Endothelial cell of umbilical vein (primary cell): ENCODE measurements around the gene PDGFA. TPM values are rescaled to one million over a fixed set of nuclear protein-coding genes. Genes with fewer than 3 reads are reported as not detected.

Source experiments
- BruUV-seq: library from RNA; stranded (reverse); fragments of 400-500 nt; replicated peaks from 2 replicates; lab custom pipeline; 2021; lab: Mats Ljungman, UMichigan
- CTCF ChIA-PET: fragments of 300-600, 350-600 bp; sonication (Branson Sonifier 250); formaldehyde crosslinking; loops from one replicate; lab custom pipeline; 2021; ENCODE audit warnings: antibody characterized with exemption, inconsistent platforms; lab: Charles Lee
- POLR2A ChIA-PET: fragments of 300-600, 350-600 bp; sonication (Branson Sonifier 250); formaldehyde crosslinking; loops from one replicate; lab custom pipeline; 2021; ENCODE audit warnings: antibody characterized with exemption, inconsistent platforms; lab: Charles Lee
- DNase-seq: peaks from one replicate; pipeline ENCODE4 v3.0.0-alpha.2; 2011; ENCODE audit warnings: low read depth, low spot score
- FAIRE-seq: peaks from 2 replicates; lab custom pipeline; 2011; peaks lifted over from hg19 to GRCh38; lab: Jason Lieb, UNC
- H2AFZ ChIP-seq: 2 replicates; pipeline ENCODE4 v1.6.0; 2012; ENCODE audit warnings: low read depth, low read length, control low read depth, inconsistent platforms
- H3K27ac ChIP-seq: 2 replicates; pipeline ENCODE4 v1.5.1; 2011; ENCODE audit warnings: low read depth, mild to moderate bottlenecking, control low read depth, low read length, moderate library complexity; ENCODE audit not compliant: insufficient read depth
- H3K27me3 ChIP-seq, 2 experiments: 2 replicates each; pipeline versions ENCODE4 v1.6.0 to v1.6.1; 2011; ENCODE audit warnings: low read length in 2 of 2, mixed read lengths in 1 of 2; ENCODE audit not compliant: control insufficient read depth in 2 of 2, insufficient read depth in 2 of 2
- H3K36me3 ChIP-seq, 2 experiments: 2 replicates in 1 of 2; 3 replicates in 1 of 2; pipeline ENCODE4 v1.5.1; 2011; ENCODE audit warnings: low read length in 2 of 2, mild to moderate bottlenecking in 1 of 2, moderate library complexity in 1 of 2; ENCODE audit not compliant: control insufficient read depth in 2 of 2, insufficient read depth in 2 of 2; ENCODE audit errors: extremely low read depth in 1 of 2
- H3K4me1 ChIP-seq: 3 replicates; pipeline ENCODE4 v1.5.1; 2011; ENCODE audit warnings: mild to moderate bottlenecking, low read length; ENCODE audit not compliant: control insufficient read depth, insufficient read depth; ENCODE audit errors: extremely low read depth
- H3K4me2 ChIP-seq: 2 replicates; pipeline ENCODE4 v1.6.1; 2011; ENCODE audit warnings: low read length, control low read depth, mixed read lengths; ENCODE audit not compliant: insufficient read depth
- H3K4me3 ChIP-seq, 3 experiments: fragments of 200-600 bp in 1 of 3; sonication (generic), shearing (Covaris generic) in 1 of 3; replicated peaks in 1 of 3; 2 replicates each; pipeline ENCODE4 v1.5.1; 2011 to 2016; ENCODE audit warnings: control low read depth in 3 of 3, low read length in 3 of 3, mild to moderate bottlenecking in 2 of 3, inconsistent platforms in 1 of 3, low read depth in 1 of 3, moderate library complexity in 1 of 3; ENCODE audit not compliant: insufficient read depth in 1 of 3
- H3K79me2 ChIP-seq: 2 replicates; pipeline ENCODE4 v1.6.0; 2012; ENCODE audit warnings: low read length, inconsistent platforms; ENCODE audit not compliant: control insufficient read depth, insufficient read depth
- H3K9ac ChIP-seq: replicated peaks from 2 replicates; pipeline ENCODE3; 2011; ENCODE audit warnings: low read length, control low read depth; ENCODE audit not compliant: insufficient read depth; ENCODE audit errors: extremely low read depth
- H3K9me1 ChIP-seq: replicated peaks from 3 replicates; pipeline ENCODE4 v1.6.0; 2011; ENCODE audit warnings: mild to moderate bottlenecking, low read length; ENCODE audit not compliant: control insufficient read depth, insufficient read depth; ENCODE audit errors: extremely low read depth
- H3K9me3 ChIP-seq: replicated peaks from 2 replicates; pipeline ENCODE4 v1.5.1; 2012; ENCODE audit warnings: low read length, inconsistent platforms; ENCODE audit not compliant: control insufficient read depth, insufficient read depth
- H4K20me1 ChIP-seq: replicated peaks from 2 replicates; pipeline ENCODE3; 2011; ENCODE audit warnings: mild to moderate bottlenecking, low read length; ENCODE audit not compliant: control insufficient read depth, insufficient read depth; ENCODE audit errors: extremely low read depth
- CTCF ChIP-seq, 2 donors: IDR thresholded peaks; 1 replicate in 1 of 2; 2 replicates in 1 of 2; pipeline ENCODE4 v1.5.1; 2011; ENCODE audit warnings: low read length in 2 of 2, mild to moderate bottlenecking in 2 of 2, moderate library complexity in 2 of 2, control low read depth in 1 of 2, inconsistent platforms in 1 of 2, low read depth in 1 of 2; ENCODE audit not compliant: insufficient read depth in 1 of 2; ENCODE audit errors: extremely low read depth in 1 of 2
- EZH2 ChIP-seq: IDR thresholded peaks from 2 replicates; pipeline ENCODE4 v1.6.1; 2012; ENCODE audit warnings: borderline replicate concordance, low read depth, mild to moderate bottlenecking, moderate library complexity, low read length, inconsistent platforms; ENCODE audit not compliant: severe bottlenecking
- FOS ChIP-seq: IDR thresholded peaks from 2 replicates; pipeline ENCODE4 v1.6.1; 2011; ENCODE audit warnings: mild to moderate bottlenecking, low read length, moderate library complexity, borderline replicate concordance; ENCODE audit not compliant: insufficient read depth
- GATA2 ChIP-seq: IDR thresholded peaks from 2 replicates; pipeline ENCODE4 v1.7.0; 2011; ENCODE audit warnings: low read depth, mild to moderate bottlenecking, moderate library complexity, mixed read lengths, low read length; ENCODE audit not compliant: insufficient read length, insufficient read depth
- JUN ChIP-seq: IDR thresholded peaks from 2 replicates; pipeline ENCODE4 v1.6.1; 2011; ENCODE audit warnings: borderline replicate concordance, low read depth; ENCODE audit not compliant: insufficient read length, insufficient read depth
- MAX ChIP-seq: IDR thresholded peaks from 2 replicates; pipeline ENCODE4 v1.6.1; 2011; ENCODE audit not compliant: insufficient read depth, insufficient read length
- MYC ChIP-seq: IDR thresholded peaks from one replicate; pipeline ENCODE4 v1.6.1; 2011; ENCODE audit warnings: mild to moderate bottlenecking, low read depth, low read length
- POLR2A ChIP-seq: IDR thresholded peaks from 2 replicates; pipeline ENCODE4 v1.6.1; 2012; ENCODE audit warnings: low read depth, mild to moderate bottlenecking, control low read depth, low read length
- POLR2AphosphoS5 ChIP-seq: IDR thresholded peaks from 2 replicates; pipeline ENCODE4 v1.6.1; 2012; ENCODE audit warnings: low read depth, mild to moderate bottlenecking, control low read depth, low read length, moderate library complexity; ENCODE audit not compliant: insufficient read depth
- dilution Hi-C: fragments of 300-500 bp; cut with MboI; formaldehyde crosslinking; loops from one replicate; pipeline ENCODE4 v1.15.0; 2019; ENCODE audit warnings: low sequenced_read_pairs; ENCODE audit not compliant: extremely low pct_ligation_motif_present
- intact Hi-C: fragments of 100-400 bp; cut with micrococcal nuclease; formaldehyde crosslinking; loops from one replicate; pipeline ENCODE4 v1.10.0; 2022
- polyA plus RNA-seq, 4 experiments: library from polyadenylated mRNA; depleted of rRNA in 3 of 4; stranded (reverse) in 3 of 4; unstranded in 1 of 4; fragments of >200 nt; gene quantifications; 2 replicates each; pipeline versions ENCODE4 v1.2.1 to v1.2.3, GENCODE V29; 2011 to 2012; ENCODE audit warnings: missing spikeins in 1 of 4
- total RNA-seq: library from RNA; stranded (reverse); gene quantifications from 2 replicates; pipeline ENCODE4 v1.2.3, GENCODE V29; 2021

Gene PDGFA
- total and polyA plus RNA-seq, 2 donors (not counting 3 experiments of a cell fraction or from before 2014, with no cell fraction given) = 17.4 to 62.4 TPM

- no peaks in the 10 kb centered on the region for H4K20me1 ChIP-seq
- intact Hi-C loops (no loop called here), dilution Hi-C loops (no loop called here)
- no peak overlapping the region for H2AFZ ChIP-seq
- H3K9me1 ChIP-seq = no peaks in the 10 kb centered on the region
- H3K36me3 ChIP-seq = no peaks in the 10 kb centered on the region
- ChIA-PET POLR2A (interaction anchor here (1.3 kb wide), 1 partner anchor 12 kb away, joined by 4 read pairs; no protein-coding TSS in a partner anchor), CTCF (interaction anchor here (0.8 to 2.0 kb wide), 5 partner anchors 11 to 110 kb away, joined by 3 to 7 read pairs (median 3); no protein-coding TSS in a partner anchor)
- no peak for FAIRE-seq
- no peak overlapping the region for H3K27ac ChIP-seq
- H3K9me3 ChIP-seq = no peaks in the 10 kb centered on the region
- no peak overlapping the region for H3K4me3 ChIP-seq
- H3K9ac ChIP-seq = no peak overlapping the region
- DNase-seq = no peak
- no peaks in the 10 kb centered on the region for H3K79me2 ChIP-seq
- no TSS peak for BruUV-seq
- no peak overlapping the region for H3K4me2 ChIP-seq
- H3K27me3 ChIP-seq = no peaks in the 10 kb centered on the region
- peaks cover 29% of the 10 kb centered on the region for H3K4me1 ChIP-seq
- TF ChIP-seq POLR2AphosphoS5 = no peak
- no peak for TF ChIP-seq POLR2A
- no peak for TF ChIP-seq MAX
- no peak for TF ChIP-seq MYC
- no peak for TF ChIP-seq GATA2
- TF ChIP-seq JUN = no peak
- no peak for TF ChIP-seq FOS
- TF ChIP-seq EZH2 = no peak
- TF ChIP-seq CTCF (IDR thresholded peaks at IDR 0.05; ENCODE audit: extremely low read depth in 1 of 2, insufficient read depth in 1 of 2, low read depth in 1 of 2, low read length in 2 of 2) = no peak
Observed at GRCh38 chr7:472640-472957, 47.0 kb downstream of the PDGFA start.
